Liver (tissue), 9 donors: ENCODE measurements around the gene AFF2. TPM values are rescaled to one million over a fixed set of nuclear protein-coding genes. Genes with fewer than 3 reads are reported as not detected.

Experiments
- DNase-seq: peaks from one replicate; pipeline ENCODE4 v3.0.0-alpha.2; 2017; ENCODE audit warnings: low spot score
- H3K27ac ChIP-seq, 2 donors: one replicate each; pipeline ENCODE4 v1.7.0; 2013; ENCODE audit warnings: inconsistent platforms in 2 of 2, low read length in 2 of 2, control low read depth in 1 of 2, low read depth in 1 of 2, mild to moderate bottlenecking in 1 of 2
- H3K27me3 ChIP-seq, 4 donors: one replicate each; pipeline versions ENCODE4 v1.6.1 to v1.7.0; 2013; ENCODE audit warnings: low read length in 3 of 4, inconsistent platforms in 1 of 4, mild to moderate bottlenecking in 1 of 4, moderate library complexity in 1 of 4; ENCODE audit not compliant: control insufficient read depth in 4 of 4, insufficient read depth in 4 of 4
- H3K36me3 ChIP-seq, 4 donors: one replicate each; pipeline versions ENCODE4 v1.6.1 to v1.7.0; 2013; ENCODE audit warnings: low read length in 3 of 4, mild to moderate bottlenecking in 3 of 4, low read depth in 1 of 4, moderate library complexity in 1 of 4; ENCODE audit not compliant: control insufficient read depth in 4 of 4, insufficient read depth in 3 of 4
- H3K4me1 ChIP-seq, 4 donors: one replicate each; pipeline versions ENCODE4 v1.6.1 to v1.7.0; 2013; ENCODE audit warnings: low read length in 3 of 4, mild to moderate bottlenecking in 3 of 4, moderate library complexity in 1 of 4; ENCODE audit not compliant: control insufficient read depth in 4 of 4, insufficient read depth in 4 of 4
- H3K4me3 ChIP-seq, 3 donors: one replicate each; pipeline versions ENCODE4 v1.6.1 to v1.7.0; 2013; ENCODE audit warnings: low read length in 3 of 3, control low read depth in 1 of 3, low read depth in 1 of 3, mild to moderate bottlenecking in 1 of 3
- H3K9ac ChIP-seq, 2 donors: one replicate each; pipeline ENCODE4 v1.7.0; 2013; ENCODE audit warnings: low read length in 2 of 2, mild to moderate bottlenecking in 2 of 2, moderate library complexity in 2 of 2, control low read depth in 1 of 2, low read depth in 1 of 2
- H3K9me3 ChIP-seq, 4 donors: one replicate each; pipeline versions ENCODE4 v1.6.1 to v1.7.0; 2013; ENCODE audit warnings: low read length in 3 of 4; ENCODE audit not compliant: control insufficient read depth in 4 of 4
- EGR1 ChIP-seq, 2 donors: IDR thresholded peaks; 2 replicates each; pipeline ENCODE4 v1.6.1; 2016 to 2018; ENCODE audit warnings: antibody characterized with exemption in 2 of 2, low read depth in 2 of 2
- FOXA1 ChIP-seq: IDR thresholded peaks from 2 replicates; pipeline ENCODE4 v1.6.1; 2016; ENCODE audit warnings: antibody characterized with exemption
- FOXA2 ChIP-seq: IDR thresholded peaks from 2 replicates; pipeline ENCODE4 v1.6.1; 2016; ENCODE audit warnings: antibody characterized with exemption
- GABPA ChIP-seq, 2 donors: IDR thresholded peaks in 1 of 2; conservative IDR thresholded peaks in 1 of 2; 2 replicates each; pipeline ENCODE4 v1.6.1; 2016; ENCODE audit warnings: antibody characterized with exemption in 2 of 2, mild to moderate bottlenecking in 1 of 2, moderate library complexity in 1 of 2
- HNF4A ChIP-seq, 2 donors: conservative IDR thresholded peaks; 2 replicates each; pipeline ENCODE4 v1.6.1; 2016; ENCODE audit warnings: antibody characterized with exemption in 2 of 2, mild to moderate bottlenecking in 2 of 2
- JUND ChIP-seq, 2 donors: IDR thresholded peaks; 2 replicates each; pipeline ENCODE4 v1.6.1; 2016; ENCODE audit warnings: antibody characterized with exemption in 2 of 2
- MAX ChIP-seq: IDR thresholded peaks from 2 replicates; pipeline ENCODE4 v1.6.1; 2016; ENCODE audit warnings: antibody characterized with exemption
- NR2F2 ChIP-seq: IDR thresholded peaks from 2 replicates; pipeline ENCODE4 v1.6.1; 2016; ENCODE audit warnings: antibody characterized with exemption
- RXRA ChIP-seq, 2 donors: IDR thresholded peaks; 2 replicates each; pipeline ENCODE4 v1.6.1; 2017 to 2018; ENCODE audit warnings: antibody characterized with exemption in 2 of 2, mild to moderate bottlenecking in 1 of 2
- SP1 ChIP-seq: IDR thresholded peaks from 2 replicates; pipeline ENCODE4 v1.6.1; 2018; ENCODE audit warnings: antibody characterized with exemption, mild to moderate bottlenecking
- TAF1 ChIP-seq: conservative IDR thresholded peaks from 2 replicates; pipeline ENCODE4 v1.6.1; 2016; ENCODE audit warnings: antibody characterized with exemption, mild to moderate bottlenecking
- YY1 ChIP-seq: IDR thresholded peaks from 2 replicates; pipeline ENCODE4 v1.6.1; 2016; ENCODE audit warnings: antibody characterized with exemption, mild to moderate bottlenecking
- polyA plus RNA-seq, 2 donors: library from polyadenylated mRNA; stranded (reverse) in 1 of 2; unstranded in 1 of 2; fragments of 200-250 nt in 1 of 2; fragments of >200 nt in 1 of 2; fragmentation: Nextera tagmentation in 1 of 2; extraction: Ambion mirVana in 1 of 2; gene quantifications; one replicate each; pipeline versions ENCODE4 v1.2.1 to v1.2.3, GENCODE V29; 2013 to 2015
- total RNA-seq, 2 donors: library from RNA; depleted of rRNA; stranded (reverse); fragments of >200 nt; gene quantifications; one replicate each; pipeline ENCODE4 v1.2.3, GENCODE V29; 2014
- TF ChIP-seq, protein P1 (sequence below): fragments of 150-350 bp; IDR thresholded peaks from 2 replicates; pipeline ENCODE4 v1.5.1; 2017; ENCODE audit warnings: improper control_type of control experiment, low read depth, low read length; ENCODE audit not compliant: missing input control
- TF ChIP-seq, protein P2 (sequence below): IDR thresholded peaks from 2 replicates; pipeline ENCODE4 v1.6.1; 2016; ENCODE audit warnings: antibody characterized with exemption
- TF ChIP-seq, protein P3 (sequence below): IDR thresholded peaks from 2 replicates; pipeline ENCODE4 v1.6.1; 2016; ENCODE audit warnings: antibody characterized with exemption, mild to moderate bottlenecking
- donor health status: healthy.
- donor health status: healthy.
- donor health status: healthy.
- donor health status: healthy.
- donor health status: healthy.

Gene AFF2
- total and polyA plus RNA-seq, 4 donors = 0.01 to 1.6 (median 0.50) TPM; not detected in 1

DNA sequence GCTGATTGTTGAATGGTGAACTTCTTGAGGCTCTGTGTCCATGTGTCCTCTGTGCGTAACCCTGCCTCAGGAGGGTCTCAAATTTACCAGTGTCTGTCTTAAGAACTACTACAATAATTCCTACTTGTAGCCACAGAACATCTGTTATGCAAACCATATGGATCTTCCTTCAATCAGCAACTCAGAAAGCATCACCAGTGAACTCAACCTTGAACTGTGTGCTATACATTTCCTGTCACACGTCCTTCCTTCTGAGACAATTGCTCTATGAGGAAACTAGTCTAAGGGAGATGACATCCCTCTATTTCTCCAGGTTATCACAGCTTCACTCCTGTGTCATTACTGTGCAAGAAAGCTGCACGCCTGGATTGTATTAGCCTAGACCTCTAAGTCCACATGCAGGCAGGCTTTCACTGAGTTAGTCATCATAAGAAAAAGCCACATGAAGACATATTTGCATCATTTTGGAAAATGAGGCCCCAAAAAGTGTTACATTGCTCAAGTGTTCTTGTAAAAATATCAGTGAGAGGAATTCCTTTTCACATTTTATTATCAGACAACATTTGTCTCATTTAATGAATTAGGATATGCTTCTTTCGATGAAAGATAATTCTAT lies 157.8 kb downstream of the AFF2 start (continued):
- no peak for TF ChIP-seq MAX
- TF ChIP-seq SP1 = no peak
- TF ChIP-seq, protein P1, sequence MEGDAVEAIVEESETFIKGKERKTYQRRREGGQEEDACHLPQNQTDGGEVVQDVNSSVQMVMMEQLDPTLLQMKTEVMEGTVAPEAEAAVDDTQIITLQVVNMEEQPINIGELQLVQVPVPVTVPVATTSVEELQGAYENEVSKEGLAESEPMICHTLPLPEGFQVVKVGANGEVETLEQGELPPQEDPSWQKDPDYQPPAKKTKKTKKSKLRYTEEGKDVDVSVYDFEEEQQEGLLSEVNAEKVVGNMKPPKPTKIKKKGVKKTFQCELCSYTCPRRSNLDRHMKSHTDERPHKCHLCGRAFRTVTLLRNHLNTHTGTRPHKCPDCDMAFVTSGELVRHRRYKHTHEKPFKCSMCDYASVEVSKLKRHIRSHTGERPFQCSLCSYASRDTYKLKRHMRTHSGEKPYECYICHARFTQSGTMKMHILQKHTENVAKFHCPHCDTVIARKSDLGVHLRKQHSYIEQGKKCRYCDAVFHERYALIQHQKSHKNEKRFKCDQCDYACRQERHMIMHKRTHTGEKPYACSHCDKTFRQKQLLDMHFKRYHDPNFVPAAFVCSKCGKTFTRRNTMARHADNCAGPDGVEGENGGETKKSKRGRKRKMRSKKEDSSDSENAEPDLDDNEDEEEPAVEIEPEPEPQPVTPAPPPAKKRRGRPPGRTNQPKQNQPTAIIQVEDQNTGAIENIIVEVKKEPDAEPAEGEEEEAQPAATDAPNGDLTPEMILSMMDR = no peak
- no peak for TF ChIP-seq FOXA1

DNA sequence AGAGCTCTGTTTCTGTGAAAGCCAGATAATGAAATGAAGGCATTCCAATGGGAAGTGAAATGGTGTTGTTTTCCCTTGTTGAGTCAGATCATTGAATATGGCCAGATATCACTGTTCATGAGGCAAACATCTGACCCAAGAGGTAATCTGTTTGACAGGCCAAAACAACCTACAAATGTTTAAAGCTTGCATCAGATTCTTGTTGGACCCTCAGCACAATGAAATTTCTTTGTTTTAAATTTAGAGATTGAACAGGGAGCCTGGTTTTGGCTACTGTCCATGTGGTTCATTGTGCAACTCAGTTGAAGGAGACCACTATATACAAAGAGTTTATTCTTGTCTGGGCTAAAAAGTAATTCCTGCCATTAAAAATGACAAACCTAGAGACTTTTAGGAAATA lies 159.1 kb downstream of the AFF2 start:
- no peak overlapping the region for H3K27ac ChIP-seq
- TF ChIP-seq FOXA2 (no peak), MAX (no peak), GABPA (IDR thresholded peaks at IDR 0.05 in 1 of 2, conservative IDR thresholded peaks at IDR 0.05 in 1 of 2) (no peak), JUND (IDR thresholded peaks at IDR 0.05) (no peak), EGR1 (IDR thresholded peaks at IDR 0.05; ENCODE audit: low read depth in 2 of 2) (no peak), TAF1 (no peak), RXRA (IDR thresholded peaks at IDR 0.05) (no peak)
- TF ChIP-seq, protein P2, sequence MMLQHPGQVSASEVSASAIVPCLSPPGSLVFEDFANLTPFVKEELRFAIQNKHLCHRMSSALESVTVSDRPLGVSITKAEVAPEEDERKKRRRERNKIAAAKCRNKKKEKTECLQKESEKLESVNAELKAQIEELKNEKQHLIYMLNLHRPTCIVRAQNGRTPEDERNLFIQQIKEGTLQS = no peak
- no peak for DNase-seq
- peaks cover 0 to 2% (median 0%) of the 10 kb centered on the region in 4 donors for H3K9me3 ChIP-seq
- no peaks in the 10 kb centered on the region for H3K36me3 ChIP-seq
- no peak overlapping the region for H3K9ac ChIP-seq
- H3K27me3 ChIP-seq = peaks cover 0 to 2% (median 0%) of the 10 kb centered on the region in 4 donors
- H3K4me1 ChIP-seq = no peaks in the 10 kb centered on the region
- no peak overlapping the region for H3K4me3 ChIP-seq

GRCh38 chrX:148661035-148661434 lies 160.6 kb downstream of the AFF2 start:
- Histone ChIP-seq H3K36me3 (no peaks in the 10 kb centered on the region), H3K4me1 (no peaks in the 10 kb centered on the region), H3K4me3 (no peak overlapping the region), H3K27ac (no peak overlapping the region), H3K9ac (no peak overlapping the region), H3K9me3 (no peaks in the 10 kb centered on the region), H3K27me3 (peaks cover 0 to 2% (median 0%) of the 10 kb centered on the region in 4 donors)
- no peak for TF ChIP-seq NR2F2
- TF ChIP-seq, protein P3, sequence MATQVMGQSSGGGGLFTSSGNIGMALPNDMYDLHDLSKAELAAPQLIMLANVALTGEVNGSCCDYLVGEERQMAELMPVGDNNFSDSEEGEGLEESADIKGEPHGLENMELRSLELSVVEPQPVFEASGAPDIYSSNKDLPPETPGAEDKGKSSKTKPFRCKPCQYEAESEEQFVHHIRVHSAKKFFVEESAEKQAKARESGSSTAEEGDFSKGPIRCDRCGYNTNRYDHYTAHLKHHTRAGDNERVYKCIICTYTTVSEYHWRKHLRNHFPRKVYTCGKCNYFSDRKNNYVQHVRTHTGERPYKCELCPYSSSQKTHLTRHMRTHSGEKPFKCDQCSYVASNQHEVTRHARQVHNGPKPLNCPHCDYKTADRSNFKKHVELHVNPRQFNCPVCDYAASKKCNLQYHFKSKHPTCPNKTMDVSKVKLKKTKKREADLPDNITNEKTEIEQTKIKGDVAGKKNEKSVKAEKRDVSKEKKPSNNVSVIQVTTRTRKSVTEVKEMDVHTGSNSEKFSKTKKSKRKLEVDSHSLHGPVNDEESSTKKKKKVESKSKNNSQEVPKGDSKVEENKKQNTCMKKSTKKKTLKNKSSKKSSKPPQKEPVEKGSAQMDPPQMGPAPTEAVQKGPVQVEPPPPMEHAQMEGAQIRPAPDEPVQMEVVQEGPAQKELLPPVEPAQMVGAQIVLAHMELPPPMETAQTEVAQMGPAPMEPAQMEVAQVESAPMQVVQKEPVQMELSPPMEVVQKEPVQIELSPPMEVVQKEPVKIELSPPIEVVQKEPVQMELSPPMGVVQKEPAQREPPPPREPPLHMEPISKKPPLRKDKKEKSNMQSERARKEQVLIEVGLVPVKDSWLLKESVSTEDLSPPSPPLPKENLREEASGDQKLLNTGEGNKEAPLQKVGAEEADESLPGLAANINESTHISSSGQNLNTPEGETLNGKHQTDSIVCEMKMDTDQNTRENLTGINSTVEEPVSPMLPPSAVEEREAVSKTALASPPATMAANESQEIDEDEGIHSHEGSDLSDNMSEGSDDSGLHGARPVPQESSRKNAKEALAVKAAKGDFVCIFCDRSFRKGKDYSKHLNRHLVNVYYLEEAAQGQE = no peak
- TF ChIP-seq HNF4A (conservative IDR thresholded peaks at IDR 0.05) = no peak
- TF ChIP-seq GABPA (IDR thresholded peaks at IDR 0.05 in 1 of 2, conservative IDR thresholded peaks at IDR 0.05 in 1 of 2) = no peak
- no peak for TF ChIP-seq SP1
- TF ChIP-seq YY1 = no peak
- TF ChIP-seq TAF1 = no peak
- DNase-seq = no peak
